ENCODE data around the gene SERPINA12. TPM values are rescaled to one million over a fixed set of nuclear protein-coding genes. Genes with fewer than 3 reads are reported as not detected.
A peak's percentile ranks its signal among the peaks of the same experiment; 100 is the strongest.

The SERPINA12 gene
- total and polyA plus RNA-seq, 2 of the 13 experiments (the other 11 are each of a cell fraction or from before 2014, with no cell fraction given) = 0.08 TPM; not detected in 1

GRCh38 chr14:94448071-94448808 lies 61.0 kb downstream of the SERPINA12 start:
- Histone ChIP-seq H3K4me3 (replicated peaks in 1 of 3; ENCODE audit: insufficient read depth in 1 of 3, low read depth in 2 of 3, low read length in 3 of 3) (peak overlapping the region in 1 of 3 experiments; percentile 5; a peak in 2 of 6 replicates), H4K20me1 (ENCODE audit: insufficient read depth, low read length) (no peaks in the 10 kb centered on the region), H3K4me2 (ENCODE audit: low read depth, low read length) (peak overlapping the region; percentile 59), H3K79me2 (ENCODE audit: insufficient read depth, low read length) (peaks cover 52% of the 10 kb centered on the region), H3K27me3 (ENCODE audit: control insufficient read depth in 1 of 2, insufficient read depth in 2 of 2, low read length in 2 of 2) (no peaks in the 10 kb centered on the region; a peak in 1 of 5 replicates), H2AFZ (ENCODE audit: low read length) (no peak overlapping the region), H3K9ac (ENCODE audit: insufficient read depth, low read depth, low read length) (no peak overlapping the region), H3K27ac (ENCODE audit: extremely low read length, insufficient read depth, low read length) (no peak overlapping the region), H3K36me3 (replicated peaks in 1 of 2; ENCODE audit: control insufficient read depth in 1 of 2, insufficient read depth in 2 of 2, low read length in 2 of 2) (peaks cover 0 to 32% of the 10 kb centered on the region in 2 experiments), H3K9me3 (ENCODE audit: low read length) (no peaks in the 10 kb centered on the region), H3K4me1 (ENCODE audit: insufficient read depth, low read length) (peaks cover 82% of the 10 kb centered on the region)
- no peak for DNase-seq (ENCODE audit: low spot score)
- CTCF ChIA-PET (ENCODE audit: low intra/inter-chr PET ratio, low total read pairs) = no interaction called here
- POLR2A ChIA-PET = interaction anchor here (0.7 to 1.1 kb wide), 3 partner anchors 33 to 155 kb away, joined by 3 read pairs; partner anchors contain the start of gene SERPINA10
- in situ Hi-C loops (cut with HindIII; ENCODE audit: extremely low pct_ligation_motif_present, low pct_unique_long_range_greater_than_20kb) (no loop called here), intact Hi-C loops (cut with micrococcal nuclease; ENCODE audit: unreplicated experiment) (no loop called here)
- BruUV-seq (replicated peaks) = no TSS peak
- WGBS (ENCODE audit: low lambda C conversion rate) = 94% methylated on average over 14 of the region's 14 CpGs
- FAIRE-seq = no peak
- ATAC-seq = no peak
- TF ChIP-seq ZNF687 (CRISPR knock-in tag; IDR thresholded peaks at IDR 0.05) (peak; percentile 45), ZNF609 (CRISPR knock-in tag; IDR thresholded peaks at IDR 0.05; ENCODE audit: borderline replicate concordance) (no peak), ZNF431 (CRISPR knock-in tag; IDR thresholded peaks at IDR 0.05; ENCODE audit: borderline replicate concordance, low read depth) (no peak)

All from HepG2 (cell line).